ENCODE measurements around the gene KLK1.
"Not testable (repeated sequence)": the region's sequence is repeated elsewhere in the genome, so short reads cannot be mapped to it uniquely, and the experiment has no call there.

KLK1 gene

DNA sequence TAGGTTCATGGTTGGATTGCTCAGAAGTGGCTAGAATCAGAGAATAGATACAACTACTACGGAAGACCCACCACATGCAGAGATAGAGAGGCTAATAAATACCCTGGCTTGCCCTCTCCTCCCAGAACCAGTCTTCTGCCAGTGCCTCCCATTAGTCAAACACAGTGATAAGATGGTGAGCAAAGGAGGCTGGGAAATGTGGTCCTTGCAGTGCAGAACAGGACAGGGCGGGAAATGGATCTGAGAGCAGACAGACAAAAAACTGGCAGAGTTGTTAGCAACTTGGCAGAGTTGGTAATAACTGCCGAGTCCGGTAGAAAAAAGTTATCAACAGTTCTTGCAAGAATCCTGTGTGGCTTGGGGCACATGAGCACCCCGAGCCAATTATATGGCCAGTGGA is 8.7 kb downstream of the KLK1 start:
- no peak for DNase-seq (ENCODE audit: low spot score)

DNA sequence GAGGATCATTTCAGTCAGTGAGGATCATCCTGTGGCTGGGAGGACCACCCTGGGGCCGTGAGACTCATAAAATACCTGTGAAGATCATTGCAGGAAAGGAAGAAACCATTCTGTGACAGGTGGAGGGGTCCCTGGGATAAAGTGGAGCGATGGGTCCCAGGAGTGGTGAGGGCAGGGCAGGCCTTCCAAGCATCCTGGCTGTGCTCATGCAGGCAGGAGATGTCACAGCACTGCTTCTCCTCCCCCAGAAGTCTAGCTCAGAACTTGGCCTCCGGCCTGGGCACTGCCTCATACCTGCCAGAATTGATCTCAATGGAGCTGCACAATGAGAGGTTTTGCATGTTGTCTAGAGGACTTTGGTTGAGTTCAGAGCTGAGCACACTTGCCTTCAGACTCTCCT is 11.1 kb downstream of the KLK1 start:
- no peak for DNase-seq (ENCODE audit: low spot score)

GRCh38 chr19:50811622-50812238 is 11.9 kb downstream of the KLK1 start:
- DNase-seq (ENCODE audit: low spot score): not testable (repeated sequence)

DNA sequence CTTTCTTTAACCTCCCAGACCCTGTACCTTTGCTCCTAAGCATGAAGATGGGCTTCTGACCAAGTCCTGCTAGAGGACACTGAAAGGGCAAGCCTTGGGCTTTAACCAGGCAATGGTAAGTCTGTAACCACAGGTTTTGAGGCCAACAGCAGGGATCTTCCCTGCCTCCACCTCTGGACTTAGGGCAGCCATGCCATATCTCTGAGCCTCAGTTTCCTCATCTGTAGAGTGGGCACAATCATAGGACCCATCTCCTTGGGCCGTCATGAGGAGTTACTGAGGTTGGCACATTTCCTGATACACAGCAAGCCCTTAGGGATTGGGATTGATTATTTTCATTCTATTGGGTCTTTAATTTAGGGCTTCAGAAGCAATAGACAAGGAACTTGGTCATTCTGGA is 14.7 kb downstream of the KLK1 start:
- DNase-seq (ENCODE audit: low spot score): no peak

DNA sequence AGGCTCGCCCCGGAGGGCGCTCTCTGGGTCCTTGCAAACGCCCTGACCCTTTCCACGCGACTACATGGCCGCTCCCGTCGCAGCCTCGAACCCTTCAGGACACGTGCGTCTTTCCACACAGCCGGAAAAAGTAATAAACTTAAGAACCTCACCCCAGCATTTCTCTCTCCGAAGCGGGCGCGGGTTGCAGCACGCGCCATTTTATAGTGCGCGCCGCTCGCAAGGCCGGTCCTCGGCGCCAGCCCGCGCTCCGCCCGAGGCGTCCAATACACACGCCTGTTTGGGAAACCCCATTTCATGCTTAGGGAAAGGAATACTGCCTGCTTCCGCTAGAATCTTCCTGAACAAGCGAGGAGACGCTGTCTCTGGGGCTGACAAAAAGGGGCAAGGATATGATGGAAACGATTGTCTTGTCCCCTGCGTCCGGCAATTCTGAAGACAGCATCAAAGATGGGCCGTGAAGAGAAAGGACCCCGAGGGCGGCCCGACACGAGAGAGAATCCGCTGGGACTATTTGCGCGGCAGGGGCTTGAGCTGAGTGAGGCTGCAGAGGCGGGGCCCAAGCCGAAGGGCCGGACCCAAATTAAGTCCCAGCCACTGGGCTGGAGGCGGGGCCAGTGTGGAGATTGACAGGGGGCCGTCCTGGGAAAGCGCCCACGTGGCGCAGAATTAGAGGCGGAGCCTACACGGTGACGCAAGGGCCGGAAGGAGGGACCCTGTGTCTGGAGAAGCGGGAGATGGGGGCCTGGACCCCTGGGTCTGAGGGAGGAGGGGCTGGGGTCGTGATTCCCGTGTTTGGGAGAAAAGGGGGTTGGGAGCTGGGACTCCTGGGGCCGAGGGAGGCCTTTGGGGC is 18.9 kb downstream of the KLK1 start:
- DNase-seq (ENCODE audit: low spot score): peak; percentile 99

GRCh38 chr19:50803633-50804419 is 19.8 kb downstream of the KLK1 start:
- DNase-seq (ENCODE audit: low spot score): no peak

GRCh38 chr19:50801107-50801506 is 22.5 kb downstream of the KLK1 start:
- DNase-seq (ENCODE audit: low spot score): no peak

GRCh38 chr19:50799547-50799851 is 24.1 kb downstream of the KLK1 start:
- DNase-seq (ENCODE audit: low spot score): no peak

- DNase-seq (ENCODE audit: low spot score): no peak
Observed at GRCh38 chr19:50798659-50799546, 24.7 kb downstream of the KLK1 start.

DNA sequence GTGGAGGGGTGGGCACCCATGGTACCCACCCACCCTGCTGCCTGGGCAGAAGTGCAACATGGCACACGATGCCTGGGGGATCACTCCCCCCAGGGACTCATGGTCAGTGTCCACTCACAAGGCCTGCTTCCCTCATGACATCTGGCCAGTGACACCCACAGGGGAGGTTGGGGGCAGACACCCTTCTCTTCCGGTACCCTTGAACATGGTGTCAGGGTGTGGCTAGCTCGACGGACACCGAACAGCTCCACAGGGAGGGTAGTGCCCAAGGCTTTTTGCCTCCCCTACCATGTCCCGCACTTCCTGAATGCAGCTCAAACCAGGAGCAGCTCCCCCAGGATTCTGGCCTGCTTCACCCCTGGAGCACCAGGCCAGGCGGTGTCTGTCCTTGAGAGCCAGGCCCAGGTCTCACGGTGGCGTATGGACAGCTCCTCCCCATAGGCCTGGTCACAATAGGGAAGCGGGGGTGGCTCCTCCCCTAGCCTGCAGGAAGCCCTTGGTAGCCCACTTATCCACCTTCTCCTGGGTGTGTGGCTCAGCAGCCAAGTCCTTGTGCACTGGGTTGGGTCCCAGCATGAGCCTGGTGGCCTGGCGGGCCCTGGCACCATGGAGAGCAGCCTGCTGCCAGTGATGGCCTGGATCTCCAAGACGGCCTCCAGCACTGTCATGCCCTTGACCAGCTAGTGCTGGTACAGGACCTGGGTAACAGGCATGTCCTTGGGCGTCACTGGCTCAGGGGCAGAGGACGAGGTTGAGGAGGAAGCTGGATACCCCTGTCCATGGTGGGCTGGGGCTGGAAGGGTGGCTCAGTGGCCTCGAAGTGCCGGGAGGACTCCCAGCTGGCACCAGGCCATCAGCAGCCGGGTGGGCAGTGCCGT is 25.6 kb downstream of the KLK1 start:
- no peak for DNase-seq (ENCODE audit: low spot score)

- DNase-seq (ENCODE audit: low spot score): no peak
Observed at GRCh38 chr19:50797429-50797780, 26.2 kb downstream of the KLK1 start.

DNA sequence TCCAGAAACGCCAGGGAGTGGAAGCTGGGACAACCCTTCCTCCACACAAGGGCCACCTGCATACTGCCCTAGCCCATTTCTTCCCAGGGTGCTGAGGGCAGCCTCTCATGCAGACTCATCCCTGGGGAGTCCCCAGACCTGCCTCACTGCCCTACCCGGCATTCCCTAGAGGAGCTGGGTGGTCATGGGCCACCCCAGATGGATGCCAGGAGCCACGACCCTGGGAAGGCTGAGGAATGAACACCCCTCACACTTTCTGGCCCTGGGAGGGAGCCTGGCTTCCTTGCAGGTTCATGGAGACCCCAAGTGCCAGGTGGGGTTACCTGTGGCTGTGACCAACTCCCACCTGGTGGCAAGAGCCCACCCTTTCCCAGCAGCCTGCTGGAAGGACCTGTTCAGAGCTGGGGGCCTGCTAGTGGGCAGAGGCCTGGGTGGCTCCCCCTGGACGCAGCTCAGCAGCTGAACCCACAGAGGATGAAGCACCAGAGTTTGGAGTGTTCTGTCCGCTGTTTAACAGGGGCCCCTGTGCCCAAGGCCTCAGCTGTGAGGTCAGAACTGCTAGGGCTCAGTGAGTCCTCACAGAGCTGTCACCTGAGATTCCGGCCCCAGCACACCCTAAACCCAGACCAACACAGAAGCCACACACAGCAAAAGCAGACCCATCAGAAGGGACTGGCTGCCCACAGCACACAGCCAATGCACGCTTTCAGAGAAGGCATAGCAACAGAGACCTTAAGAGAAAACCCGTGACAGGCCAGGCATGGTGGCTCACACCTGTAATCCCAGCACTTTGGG is 26.8 kb downstream of the KLK1 start:
- no peak for DNase-seq (ENCODE audit: low spot score)

DNA sequence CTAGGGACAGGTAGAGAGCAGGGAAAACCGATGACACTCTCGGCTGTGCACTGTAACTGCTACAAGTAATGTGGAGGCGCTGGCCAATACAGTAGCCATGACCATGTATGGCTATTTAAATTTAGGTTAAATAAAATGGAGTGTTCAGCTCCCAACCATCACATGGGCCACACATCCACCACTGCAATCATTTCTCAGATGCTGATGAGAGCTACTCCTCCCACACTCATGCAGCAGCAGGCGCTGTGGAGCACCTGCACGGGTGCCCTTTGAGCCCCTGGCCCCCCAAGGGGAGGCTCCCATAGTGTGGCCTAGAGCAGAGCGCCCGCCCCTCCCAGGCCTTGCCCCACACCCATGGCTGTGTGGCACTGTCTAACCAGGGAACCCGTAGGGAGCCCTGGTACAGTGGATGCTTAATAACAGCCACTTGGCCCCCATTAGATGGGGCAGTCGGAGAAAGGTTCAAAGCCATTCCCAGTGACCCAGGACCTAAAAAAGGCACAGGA is 27.4 kb downstream of the KLK1 start:
- DNase-seq (ENCODE audit: low spot score): no peak

DNA sequence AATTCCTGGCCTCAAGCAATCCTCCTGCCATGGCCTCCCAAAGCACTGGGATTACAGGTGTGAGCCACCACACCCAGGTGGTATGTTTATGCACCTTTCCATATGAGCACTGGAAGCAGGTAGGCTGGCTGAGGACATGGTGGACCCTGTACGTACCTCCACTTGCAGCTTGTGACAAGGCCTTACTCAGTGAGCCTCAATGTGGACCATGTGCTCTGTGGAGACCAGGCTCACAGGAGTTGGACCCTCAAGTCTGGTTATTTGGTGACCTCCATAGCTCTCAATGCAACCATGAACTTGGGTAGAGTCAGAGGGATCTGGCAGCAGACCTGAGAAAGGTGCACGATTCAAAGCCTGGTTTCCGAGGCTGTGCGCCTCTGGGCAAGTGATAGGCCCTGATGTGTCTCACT is 27.9 kb downstream of the KLK1 start:
- no peak for DNase-seq (ENCODE audit: low spot score)

- DNase-seq (ENCODE audit: low spot score): peak; percentile 53
Observed at GRCh38 chr19:50794876-50795663, 28.5 kb downstream of the KLK1 start.

DNA sequence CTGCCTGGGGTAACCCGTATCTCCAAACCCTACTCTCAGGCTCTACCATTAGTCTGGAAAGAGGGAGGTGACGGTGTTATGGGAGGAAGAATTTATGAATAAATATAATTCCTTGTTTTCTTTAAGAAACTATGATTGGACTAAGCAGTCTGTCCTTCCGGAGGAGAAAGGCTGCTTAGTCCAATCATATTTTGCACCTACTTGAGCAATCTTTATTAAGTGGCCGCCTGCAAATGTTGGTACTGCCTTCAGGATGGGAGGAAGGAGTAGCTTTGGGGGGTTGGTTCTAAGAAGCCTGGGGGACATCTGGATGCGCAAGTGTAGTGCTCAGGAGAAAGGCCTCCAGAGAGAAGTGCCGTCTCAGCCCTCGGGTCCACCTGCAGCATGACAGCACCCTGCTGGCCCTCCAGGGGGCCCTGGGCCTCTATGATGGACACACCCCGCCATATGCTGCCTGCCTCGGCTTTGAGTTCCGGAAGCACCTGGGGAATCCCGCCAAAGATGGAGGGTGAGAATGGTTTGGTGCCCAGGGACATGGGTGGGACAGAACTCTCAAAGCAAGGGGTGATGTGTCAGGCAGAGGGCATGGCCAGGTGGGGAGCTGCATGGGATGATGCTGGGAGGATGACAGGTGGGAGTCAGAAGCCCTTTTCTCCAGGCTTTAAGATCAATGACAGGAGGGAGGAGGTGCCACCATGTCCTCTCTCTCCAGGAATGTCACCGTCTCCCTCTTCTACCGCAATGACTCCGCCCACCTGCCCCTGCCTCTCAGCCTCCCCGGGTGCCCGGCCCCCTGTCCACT is 29.3 kb downstream of the KLK1 start:
- DNase-seq (ENCODE audit: low spot score): peak; percentile 44

DNA sequence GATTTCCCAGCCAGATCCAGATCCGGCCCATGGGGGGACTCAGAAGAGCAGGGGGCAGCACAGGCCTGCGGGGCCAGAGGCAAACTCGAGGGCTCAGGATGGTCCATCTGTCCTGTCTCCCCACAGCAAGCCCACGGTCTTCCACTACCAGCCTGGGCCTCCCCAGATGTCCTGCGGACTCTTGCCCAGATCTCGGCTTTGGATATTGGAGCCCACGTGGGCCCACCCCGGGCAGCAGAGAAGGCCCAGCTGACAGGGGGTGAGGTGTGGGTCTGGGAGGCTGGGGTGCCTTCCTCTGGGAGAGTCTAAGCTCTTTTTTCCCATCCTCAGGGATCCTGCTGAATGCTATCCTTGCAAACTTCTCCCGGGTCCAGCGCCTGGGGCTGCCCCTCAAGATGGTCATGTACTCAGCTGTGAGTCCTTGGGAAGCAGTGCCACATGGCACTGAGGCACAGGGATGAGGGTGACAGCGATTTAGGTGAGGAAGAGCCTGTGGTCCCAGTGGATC is 30.0 kb downstream of the KLK1 start:
- DNase-seq (ENCODE audit: low spot score): no peak

Data from activated CD4-positive, alpha-beta T cell treated with anti-CD3 and anti-CD28 coated beads, Interleukin-2, Interleukin-4, amounts not matched to agents 100 ng/mL and 50 ng/mL, durations not matched to agents 16 hours and 8 hours (primary cell).